Right renal pelvis (tissue), 4 donors: ENCODE measurements around the gene CSH2. TPM values are rescaled to one million over a fixed set of nuclear protein-coding genes. Genes with fewer than 3 reads are reported as not detected.
A peak's percentile ranks its signal among the peaks of the same experiment; 100 is the strongest.

Experiments
- DNase-seq, 4 donors: peaks; one replicate each; pipeline ENCODE4 v3.0.0-alpha.2; 2013; ENCODE audit warnings: low read depth in 4 of 4, low spot score in 3 of 4, missing footprints in 1 of 4
- polyA plus RNA-seq, 4 donors: library from polyadenylated mRNA; unstranded; fragments of 120-200 nt; gene quantifications; one replicate each; pipeline ENCODE4 v1.2.1, GENCODE V29; 2013; ENCODE audit not compliant: insufficient read length in 4 of 4

Gene CSH2
- polyA plus RNA-seq, 4 donors: 2.4 TPM; not detected in 3

- no peak for DNase-seq
Observed at GRCh38 chr17:63837480-63837879, 36.0 kb downstream of the CSH2 start.

DNA sequence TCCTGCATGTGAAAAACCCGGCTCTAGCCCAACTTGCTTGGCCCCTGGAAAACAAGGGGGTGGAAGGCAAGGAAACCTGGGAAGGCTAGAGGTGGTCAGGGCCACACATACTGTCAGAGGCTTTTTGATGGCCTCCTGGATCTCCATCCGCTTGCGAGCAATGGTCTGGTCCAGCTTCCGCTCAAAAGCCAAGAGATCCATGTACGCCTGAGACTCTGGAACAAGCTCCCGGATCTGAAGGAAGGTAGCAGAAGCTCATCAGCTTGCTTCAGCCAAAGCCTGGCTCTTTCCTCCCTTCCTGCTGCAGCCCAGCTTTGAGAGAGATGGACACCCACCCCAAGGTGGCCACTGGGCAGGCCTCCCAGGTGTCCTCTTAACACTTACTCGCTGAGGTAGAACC lies 36.7 kb downstream of the CSH2 start:
- no peak for DNase-seq

- no peak for DNase-seq
Observed at GRCh38 chr17:63835167-63835720, 38.2 kb downstream of the CSH2 start.

DNA sequence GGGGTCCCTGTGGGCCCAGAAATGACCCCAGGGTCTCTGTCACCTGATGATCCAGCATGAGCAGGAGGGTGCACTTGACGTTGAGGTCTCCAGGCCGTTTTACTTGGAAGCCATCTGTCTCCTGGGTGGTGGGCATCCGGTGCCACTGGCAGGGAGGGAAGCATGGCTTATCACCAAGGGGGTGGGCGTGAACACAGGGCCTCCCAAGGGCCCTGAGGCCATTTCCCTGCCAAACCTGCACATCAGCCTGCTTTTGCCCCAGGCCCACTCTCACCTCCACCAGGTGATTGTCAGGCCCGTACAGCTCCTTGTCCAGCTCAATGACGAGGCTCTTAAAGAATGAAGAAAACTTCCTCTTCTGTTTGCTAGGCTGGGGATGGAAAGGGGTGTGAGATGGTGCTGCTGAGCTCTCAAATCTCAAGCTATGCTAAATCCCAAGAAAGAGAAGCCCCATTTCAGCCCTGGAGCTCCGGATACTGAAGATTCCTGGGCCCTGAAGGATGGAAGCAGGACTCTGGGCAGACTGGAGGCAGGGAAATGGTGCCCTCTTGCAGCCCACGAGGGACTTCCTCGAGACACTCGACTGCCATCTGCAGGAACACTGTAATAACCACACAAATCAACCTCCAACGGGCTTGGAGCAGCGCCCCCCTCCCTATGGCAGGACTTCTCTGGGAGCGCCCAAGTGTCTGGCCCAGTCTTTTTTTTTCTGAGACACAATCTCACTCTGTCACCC lies 38.9 kb downstream of the CSH2 start:
- DNase-seq: peak in 1 of 4 donors; percentile 35

- DNase-seq: no peak
Observed at GRCh38 chr17:63833741-63834373, 39.6 kb downstream of the CSH2 start.

GRCh38 chr17:63833026-63833740 lies 40.3 kb downstream of the CSH2 start:
- no peak for DNase-seq

DNA sequence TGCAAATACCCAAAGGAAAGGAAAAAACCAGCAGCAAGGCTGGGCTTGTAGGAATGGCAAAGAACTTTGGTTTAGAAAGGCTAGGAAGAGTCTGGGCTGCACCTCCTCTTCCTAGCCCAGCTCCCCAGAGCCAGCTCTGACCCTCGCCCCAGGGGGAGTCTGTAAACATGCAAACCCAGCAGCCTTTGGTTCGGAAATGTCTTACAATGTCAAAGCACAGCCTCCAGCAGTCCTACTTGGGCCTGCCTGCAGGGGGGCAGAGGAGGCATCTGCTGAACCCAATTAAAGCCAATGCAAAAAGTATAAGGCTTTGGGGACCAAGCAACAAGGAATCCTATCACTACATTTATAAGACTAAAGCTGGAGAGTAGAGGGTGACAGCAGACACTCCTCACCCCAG lies 41.0 kb downstream of the CSH2 start:
- DNase-seq: no peak

GRCh38 chr17:63832014-63832413 lies 41.5 kb downstream of the CSH2 start:
- DNase-seq: no peak

DNA sequence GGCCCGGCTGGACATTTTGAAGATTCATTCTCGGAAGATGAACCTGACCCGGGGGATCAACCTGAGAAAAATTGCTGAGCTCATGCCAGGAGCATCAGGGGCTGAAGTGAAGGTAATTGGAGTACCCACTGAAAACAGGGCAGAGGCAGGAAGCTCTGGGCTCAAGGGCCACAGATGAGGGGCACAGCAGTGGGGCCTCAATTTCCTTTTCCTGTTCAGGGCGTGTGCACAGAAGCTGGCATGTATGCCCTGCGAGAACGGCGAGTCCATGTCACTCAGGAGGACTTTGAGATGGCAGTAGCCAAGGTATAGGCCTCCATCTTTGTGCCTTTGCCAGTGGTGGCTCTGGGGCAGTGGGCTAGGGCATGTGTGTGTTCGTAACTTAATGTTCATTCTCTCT lies 42.0 kb downstream of the CSH2 start:
- DNase-seq: no peak

DNA sequence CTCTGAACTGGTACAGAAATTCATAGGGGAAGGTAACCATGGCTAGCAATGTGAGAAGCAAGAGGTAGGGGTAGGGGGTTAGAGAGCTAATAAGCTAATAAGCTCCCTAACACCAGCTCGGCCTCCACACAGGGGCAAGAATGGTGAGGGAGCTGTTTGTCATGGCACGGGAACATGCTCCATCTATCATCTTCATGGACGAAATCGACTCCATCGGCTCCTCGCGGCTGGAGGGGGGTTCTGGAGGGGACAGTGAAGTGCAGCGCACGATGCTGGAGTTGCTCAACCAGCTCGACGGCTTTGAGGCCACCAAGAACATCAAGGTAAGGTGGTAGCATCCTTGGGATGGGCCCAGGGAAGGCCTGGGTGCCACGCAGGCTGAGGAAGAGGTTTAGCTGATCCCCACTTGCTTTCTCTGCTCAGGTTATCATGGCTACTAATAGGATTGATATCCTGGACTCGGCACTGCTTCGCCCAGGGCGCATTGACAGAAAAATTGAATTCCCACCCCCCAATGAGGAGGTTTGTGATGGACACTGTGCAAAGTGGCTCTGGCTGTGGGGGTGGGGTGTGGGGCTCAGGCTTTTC lies 42.5 kb downstream of the CSH2 start:
- DNase-seq: no peak

DNA sequence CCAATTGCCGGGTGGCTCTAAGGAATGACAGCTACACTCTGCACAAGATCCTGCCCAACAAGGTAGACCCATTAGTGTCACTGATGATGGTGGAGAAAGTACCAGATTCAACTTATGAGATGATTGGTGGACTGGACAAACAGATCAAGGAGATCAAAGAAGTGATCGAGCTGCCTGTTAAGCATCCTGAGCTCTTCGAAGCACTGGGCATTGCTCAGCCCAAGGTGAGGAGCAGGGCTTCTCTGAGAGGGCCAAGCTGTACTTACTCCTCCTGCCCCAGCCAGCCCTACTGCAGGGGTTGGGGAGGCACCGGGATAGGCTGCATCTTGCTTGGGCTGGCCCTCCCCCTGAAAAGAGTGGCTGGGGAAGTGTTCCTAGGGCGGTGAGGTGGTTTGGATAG lies 43.2 kb downstream of the CSH2 start:
- no peak for DNase-seq

- no peak for DNase-seq
Observed at GRCh38 chr17:63828936-63829335, 44.5 kb downstream of the CSH2 start.

DNA sequence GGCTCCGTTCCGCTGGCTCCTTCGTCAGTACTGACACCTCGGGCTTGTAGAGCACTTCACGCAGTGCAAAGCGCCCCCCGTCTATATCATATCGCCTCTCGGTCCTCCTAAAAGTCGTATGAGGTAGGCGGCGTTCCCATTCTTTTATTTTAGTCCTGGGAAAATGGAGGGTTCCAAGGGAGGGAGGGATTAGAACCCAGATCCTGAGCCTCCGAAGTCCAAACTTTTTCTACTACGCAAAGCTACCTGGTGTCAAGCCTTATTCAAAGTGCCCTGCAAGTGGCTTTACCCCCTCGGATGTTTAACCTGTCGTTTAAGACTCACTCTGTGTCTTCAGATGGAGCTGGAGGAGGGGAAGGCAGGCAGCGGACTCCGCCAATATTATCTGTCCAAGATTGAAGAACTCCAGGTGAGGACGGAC lies 45.7 kb downstream of the CSH2 start:
- no peak for DNase-seq

DNA sequence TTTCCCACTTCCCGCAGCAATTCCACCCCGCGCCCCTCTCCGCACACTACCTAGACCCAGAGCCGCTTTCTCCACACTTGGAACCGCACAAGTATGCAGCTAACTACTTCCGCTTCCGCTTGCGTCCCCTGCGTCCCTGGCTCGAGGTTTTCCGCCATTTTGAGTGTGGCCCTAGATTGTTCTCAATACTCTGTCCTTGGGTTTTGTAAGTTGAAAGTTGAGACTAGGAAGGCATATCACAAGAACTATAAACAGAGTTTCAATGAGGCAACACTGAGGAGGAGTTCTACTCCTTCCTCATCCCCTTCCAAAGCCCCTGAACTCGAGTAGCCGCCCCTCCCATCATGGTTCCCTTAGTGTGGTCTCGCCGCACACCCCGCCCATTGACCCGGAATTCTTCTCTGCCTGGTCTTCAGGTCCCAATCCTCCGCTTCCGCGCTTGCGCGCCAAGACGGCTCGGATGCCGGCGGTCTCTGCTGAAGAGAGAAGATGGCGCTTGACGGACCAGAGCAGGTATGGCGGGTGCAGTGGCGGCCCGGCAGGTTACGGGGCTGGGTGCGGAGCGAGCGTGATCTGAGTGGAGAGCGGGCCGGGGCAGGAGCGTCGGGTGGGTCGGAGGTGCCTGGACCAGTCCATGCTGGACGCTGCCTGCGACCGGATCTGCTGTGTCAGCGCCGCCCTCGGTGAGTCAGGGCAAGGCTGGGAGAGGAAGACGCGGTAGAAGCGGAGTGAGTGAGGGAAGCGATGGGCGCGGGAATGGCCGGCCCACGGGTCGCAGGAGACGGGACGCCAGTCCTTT lies 46.3 kb downstream of the CSH2 start, which contains the start of the genes FTSJ3 and PSMC5:
Gene FTSJ3 (minus strand): TSS at position 662 of the 799 bp plus-strand sequence. CDS start 761 bp downstream, outside the sequence.
Gene PSMC5 (plus strand): TSS at position 430 of the 799 bp plus-strand sequence. CDS start 60 bp downstream, at position 490.
- DNase-seq: peak; percentile 93 to 96 (median 95)

- DNase-seq: no peak
Observed at GRCh38 chr17:63826468-63827001, 46.9 kb downstream of the CSH2 start.

DNA sequence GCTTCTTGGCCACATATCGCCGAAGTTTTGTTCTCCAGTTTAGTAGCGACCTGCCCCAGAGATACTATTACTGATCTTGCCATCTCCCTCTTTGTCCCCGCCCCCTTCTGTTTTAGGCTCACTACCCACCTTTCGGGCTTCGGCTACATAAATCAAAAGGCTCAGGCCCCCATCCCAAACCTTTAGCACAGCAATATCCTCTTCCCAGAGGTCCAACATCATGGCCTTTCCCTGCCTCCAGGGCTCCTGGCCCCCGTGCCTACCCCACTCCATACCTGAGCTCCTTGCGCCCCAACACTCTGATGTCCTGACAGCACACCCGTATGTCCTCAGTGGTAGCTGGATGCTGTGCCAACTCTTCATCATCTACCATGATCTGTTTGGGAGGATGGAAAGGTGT lies 49.1 kb downstream of the CSH2 start:
- no peak for DNase-seq

- DNase-seq: no peak
Observed at GRCh38 chr17:63823659-63824331, 49.7 kb downstream of the CSH2 start.

GRCh38 chr17:63822537-63822936 lies 50.9 kb downstream of the CSH2 start:
- no peak for DNase-seq
